Measurements from ENCODE around the gene GALNT11.
"Not testable (repeated sequence)": the region's sequence is repeated elsewhere in the genome, so short reads cannot be mapped to it uniquely, and the experiment has no call there.

The GALNT11 gene

GRCh38 chr7:152078025-152078424 is 52.6 kb downstream of the GALNT11 start:
- no peaks in the 10 kb centered on the region for H3K9me3 ChIP-seq (ENCODE audit: low read length)
- H3K4me1 ChIP-seq (ENCODE audit: insufficient read depth, low read length), result peaks cover 14% of the 10 kb centered on the region
- no peaks in the 10 kb centered on the region for H3K27me3 ChIP-seq (ENCODE audit: control insufficient read depth in 1 of 2, insufficient read depth in 2 of 2, low read length in 2 of 2)
- H3K36me3 ChIP-seq (ENCODE audit: insufficient read depth, low read length), result no peaks in the 10 kb centered on the region
- no peak overlapping the region for H3K4me3 ChIP-seq (ENCODE audit: low read depth in 1 of 2, low read length in 2 of 2)
- H3K27ac ChIP-seq (ENCODE audit: low read depth, low read length), result no peak overlapping the region
- H3K9ac ChIP-seq (ENCODE audit: low read length), result no peak overlapping the region

GRCh38 chr7:152078786-152079185 is 53.3 kb downstream of the GALNT11 start:
- no peak overlapping the region for H3K4me3 ChIP-seq (ENCODE audit: low read depth in 1 of 2, low read length in 2 of 2)
- H3K27me3 ChIP-seq (ENCODE audit: control insufficient read depth in 1 of 2, insufficient read depth in 2 of 2, low read length in 2 of 2), result no peaks in the 10 kb centered on the region
- H3K9ac ChIP-seq (ENCODE audit: low read length), result no peak overlapping the region
- H3K27ac ChIP-seq (ENCODE audit: low read depth, low read length), result no peak overlapping the region
- H3K36me3 ChIP-seq (ENCODE audit: insufficient read depth, low read length), result no peaks in the 10 kb centered on the region
- peaks cover 14% of the 10 kb centered on the region for H3K4me1 ChIP-seq (ENCODE audit: insufficient read depth, low read length)
- no peaks in the 10 kb centered on the region for H3K9me3 ChIP-seq (ENCODE audit: low read length)

- no peak overlapping the region for H3K9ac ChIP-seq (ENCODE audit: low read length)
- peaks cover 14% of the 10 kb centered on the region for H3K4me1 ChIP-seq (ENCODE audit: insufficient read depth, low read length)
- no peaks in the 10 kb centered on the region for H3K36me3 ChIP-seq (ENCODE audit: insufficient read depth, low read length)
- H3K4me3 ChIP-seq (ENCODE audit: low read depth in 1 of 2, low read length in 2 of 2), result no peak overlapping the region
- no peaks in the 10 kb centered on the region for H3K27me3 ChIP-seq (ENCODE audit: control insufficient read depth in 1 of 2, insufficient read depth in 2 of 2, low read length in 2 of 2)
- no peak overlapping the region for H3K27ac ChIP-seq (ENCODE audit: low read depth, low read length)
- no peaks in the 10 kb centered on the region for H3K9me3 ChIP-seq (ENCODE audit: low read length)
Observed at GRCh38 chr7:152081088-152081487, 55.6 kb downstream of the GALNT11 start.

GRCh38 chr7:152082073-152082721 is 56.7 kb downstream of the GALNT11 start:
- H3K9me3 ChIP-seq (ENCODE audit: low read length); H3K36me3 ChIP-seq (ENCODE audit: insufficient read depth, low read length); H3K9ac ChIP-seq (ENCODE audit: low read length); H3K27me3 ChIP-seq (ENCODE audit: control insufficient read depth in 1 of 2, insufficient read depth in 2 of 2, low read length in 2 of 2); H3K4me1 ChIP-seq (ENCODE audit: insufficient read depth, low read length); H3K4me3 ChIP-seq (ENCODE audit: low read depth in 1 of 2, low read length in 2 of 2); H3K27ac ChIP-seq (ENCODE audit: low read depth, low read length): not testable (repeated sequence)

GRCh38 chr7:152085131-152085530 is 59.7 kb downstream of the GALNT11 start:
- Histone ChIP-seq H3K9ac (ENCODE audit: low read length) (no peak overlapping the region), H3K9me3 (ENCODE audit: low read length) (no peaks in the 10 kb centered on the region), H3K36me3 (ENCODE audit: insufficient read depth, low read length) (no peaks in the 10 kb centered on the region), H3K4me1 (ENCODE audit: insufficient read depth, low read length) (no peaks in the 10 kb centered on the region), H3K4me3 (ENCODE audit: low read depth in 1 of 2, low read length in 2 of 2) (no peak overlapping the region), H3K27ac (ENCODE audit: low read depth, low read length) (no peak overlapping the region), H3K27me3 (ENCODE audit: control insufficient read depth in 1 of 2, insufficient read depth in 2 of 2, low read length in 2 of 2) (no peaks in the 10 kb centered on the region)

- H3K4me3 ChIP-seq (ENCODE audit: low read depth in 1 of 2, low read length in 2 of 2), result no peak overlapping the region
- no peaks in the 10 kb centered on the region for H3K36me3 ChIP-seq (ENCODE audit: insufficient read depth, low read length)
- no peaks in the 10 kb centered on the region for H3K27me3 ChIP-seq (ENCODE audit: control insufficient read depth in 1 of 2, insufficient read depth in 2 of 2, low read length in 2 of 2)
- H3K4me1 ChIP-seq (ENCODE audit: insufficient read depth, low read length), result no peaks in the 10 kb centered on the region
- no peak overlapping the region for H3K27ac ChIP-seq (ENCODE audit: low read depth, low read length)
- H3K9me3 ChIP-seq (ENCODE audit: low read length), result no peaks in the 10 kb centered on the region
- no peak overlapping the region for H3K9ac ChIP-seq (ENCODE audit: low read length)
Observed at GRCh38 chr7:152086513-152086912, 61.0 kb downstream of the GALNT11 start.

- Histone ChIP-seq H3K27ac (ENCODE audit: low read depth, low read length) (no peak overlapping the region), H3K4me3 (ENCODE audit: low read depth in 1 of 2, low read length in 2 of 2) (no peak overlapping the region), H3K9ac (ENCODE audit: low read length) (no peak overlapping the region), H3K27me3 (ENCODE audit: control insufficient read depth in 1 of 2, insufficient read depth in 2 of 2, low read length in 2 of 2) (no peaks in the 10 kb centered on the region), H3K9me3 (ENCODE audit: low read length) (no peaks in the 10 kb centered on the region), H3K36me3 (ENCODE audit: insufficient read depth, low read length) (no peaks in the 10 kb centered on the region), H3K4me1 (ENCODE audit: insufficient read depth, low read length) (no peaks in the 10 kb centered on the region)
Observed at GRCh38 chr7:152089183-152089582, 63.7 kb downstream of the GALNT11 start.

GRCh38 chr7:152090747-152091146 is 65.3 kb downstream of the GALNT11 start:
- no peaks in the 10 kb centered on the region for H3K27me3 ChIP-seq (ENCODE audit: control insufficient read depth in 1 of 2, insufficient read depth in 2 of 2, low read length in 2 of 2)
- H3K4me3 ChIP-seq (ENCODE audit: low read depth in 1 of 2, low read length in 2 of 2), result no peak overlapping the region
- H3K36me3 ChIP-seq (ENCODE audit: insufficient read depth, low read length), result no peaks in the 10 kb centered on the region
- no peak overlapping the region for H3K9ac ChIP-seq (ENCODE audit: low read length)
- no peaks in the 10 kb centered on the region for H3K9me3 ChIP-seq (ENCODE audit: low read length)
- H3K27ac ChIP-seq (ENCODE audit: low read depth, low read length), result no peak overlapping the region
- no peaks in the 10 kb centered on the region for H3K4me1 ChIP-seq (ENCODE audit: insufficient read depth, low read length)

- no peak overlapping the region for H3K4me3 ChIP-seq (ENCODE audit: low read depth in 1 of 2, low read length in 2 of 2)
- H3K36me3 ChIP-seq (ENCODE audit: insufficient read depth, low read length), result peaks cover 4% of the 10 kb centered on the region
- H3K4me1 ChIP-seq (ENCODE audit: insufficient read depth, low read length), result no peaks in the 10 kb centered on the region
- H3K9ac ChIP-seq (ENCODE audit: low read length), result no peak overlapping the region
- no peaks in the 10 kb centered on the region for H3K27me3 ChIP-seq (ENCODE audit: control insufficient read depth in 1 of 2, insufficient read depth in 2 of 2, low read length in 2 of 2)
- H3K9me3 ChIP-seq (ENCODE audit: low read length), result no peaks in the 10 kb centered on the region
- no peak overlapping the region for H3K27ac ChIP-seq (ENCODE audit: low read depth, low read length)
Observed at GRCh38 chr7:152093717-152094116, 68.2 kb downstream of the GALNT11 start.

- H3K4me1 ChIP-seq (ENCODE audit: insufficient read depth, low read length), result no peaks in the 10 kb centered on the region
- no peak overlapping the region for H3K4me3 ChIP-seq (ENCODE audit: low read depth in 1 of 2, low read length in 2 of 2)
- H3K9ac ChIP-seq (ENCODE audit: low read length), result no peak overlapping the region
- H3K27ac ChIP-seq (ENCODE audit: low read depth, low read length), result no peak overlapping the region
- H3K27me3 ChIP-seq (ENCODE audit: control insufficient read depth in 1 of 2, insufficient read depth in 2 of 2, low read length in 2 of 2), result no peaks in the 10 kb centered on the region
- no peaks in the 10 kb centered on the region for H3K9me3 ChIP-seq (ENCODE audit: low read length)
- peaks cover 5% of the 10 kb centered on the region for H3K36me3 ChIP-seq (ENCODE audit: insufficient read depth, low read length)
Observed at GRCh38 chr7:152095771-152096170, 70.3 kb downstream of the GALNT11 start.

GRCh38 chr7:152097330-152097729 is 71.9 kb downstream of the GALNT11 start:
- no peaks in the 10 kb centered on the region for H3K27me3 ChIP-seq (ENCODE audit: control insufficient read depth in 1 of 2, insufficient read depth in 2 of 2, low read length in 2 of 2)
- H3K9me3 ChIP-seq (ENCODE audit: low read length), result no peaks in the 10 kb centered on the region
- peaks cover 12% of the 10 kb centered on the region for H3K36me3 ChIP-seq (ENCODE audit: insufficient read depth, low read length)
- no peak overlapping the region for H3K4me3 ChIP-seq (ENCODE audit: low read depth in 1 of 2, low read length in 2 of 2)
- H3K4me1 ChIP-seq (ENCODE audit: insufficient read depth, low read length), result no peaks in the 10 kb centered on the region
- no peak overlapping the region for H3K27ac ChIP-seq (ENCODE audit: low read depth, low read length)
- H3K9ac ChIP-seq (ENCODE audit: low read length), result no peak overlapping the region

- no peak overlapping the region for H3K4me3 ChIP-seq (ENCODE audit: low read depth in 1 of 2, low read length in 2 of 2)
- no peaks in the 10 kb centered on the region for H3K9me3 ChIP-seq (ENCODE audit: low read length)
- no peaks in the 10 kb centered on the region for H3K27me3 ChIP-seq (ENCODE audit: control insufficient read depth in 1 of 2, insufficient read depth in 2 of 2, low read length in 2 of 2)
- H3K9ac ChIP-seq (ENCODE audit: low read length), result no peak overlapping the region
- no peaks in the 10 kb centered on the region for H3K4me1 ChIP-seq (ENCODE audit: insufficient read depth, low read length)
- no peak overlapping the region for H3K27ac ChIP-seq (ENCODE audit: low read depth, low read length)
- H3K36me3 ChIP-seq (ENCODE audit: insufficient read depth, low read length), result peaks cover 28% of the 10 kb centered on the region
Observed at GRCh38 chr7:152103066-152103465, 77.6 kb downstream of the GALNT11 start.
